GM06990 (cell line): Measurements from ENCODE around the gene NASP.
A peak's percentile ranks its signal among the peaks of the same experiment; 100 is the strongest.

Source experiments
- DNase-seq: peaks from one replicate; pipeline ENCODE4 v3.0.0-alpha.2; 2011; ENCODE audit not compliant: insufficient read length; ENCODE audit errors: extremely low read depth
- H3K27me3 ChIP-seq: replicated peaks from 2 replicates; pipeline ENCODE4 v1.6.0; 2011; ENCODE audit warnings: low read length; ENCODE audit not compliant: control insufficient read depth, insufficient read depth
- H3K36me3 ChIP-seq: 2 replicates; pipeline ENCODE4 v1.5.1; 2011; ENCODE audit warnings: low read length; ENCODE audit not compliant: control insufficient read depth, insufficient read depth
- H3K4me3 ChIP-seq: replicated peaks from 2 replicates; pipeline ENCODE4 v1.5.1; 2011; ENCODE audit warnings: low read depth, mild to moderate bottlenecking, control low read depth, low read length
- CTCF ChIP-seq: IDR thresholded peaks from 2 replicates; pipeline ENCODE4 v1.5.1; 2011; ENCODE audit warnings: low read length, control low read depth, mild to moderate bottlenecking, inconsistent platforms; ENCODE audit not compliant: insufficient read depth, poor library complexity, severe bottlenecking

Gene NASP

GRCh38 chr1:45617618-45618017 is 33.8 kb downstream of the NASP start:
- DNase-seq, result no peak

GRCh38 chr1:45619149-45619921 is 35.5 kb downstream of the NASP start:
- no peaks in the 10 kb centered on the region for H3K27me3 ChIP-seq
- no peak for DNase-seq

More at GRCh38 chr1:45617618-45618017, 33.8 kb downstream of the NASP start:
- no peak for TF ChIP-seq CTCF
- H3K27me3 ChIP-seq, result no peaks in the 10 kb centered on the region
- peaks cover 24% of the 10 kb centered on the region for H3K36me3 ChIP-seq
- H3K4me3 ChIP-seq, result no peak overlapping the region

GRCh38 chr1:45620588-45621500 is 37.0 kb downstream of the NASP start:
- H3K4me3 ChIP-seq, result no peak overlapping the region
- TF ChIP-seq CTCF, result no peak
- peak; percentile 16 for DNase-seq
- H3K36me3 ChIP-seq, result peaks cover 29% of the 10 kb centered on the region
- no peaks in the 10 kb centered on the region for H3K27me3 ChIP-seq

More at GRCh38 chr1:45619149-45619921, 35.5 kb downstream of the NASP start:
- no peak for TF ChIP-seq CTCF
- Histone ChIP-seq H3K36me3 (peaks cover 32% of the 10 kb centered on the region), H3K4me3 (no peak overlapping the region)

- TF ChIP-seq CTCF, result no peak
- DNase-seq, result peak; percentile 10
- H3K36me3 ChIP-seq, result peaks cover 31% of the 10 kb centered on the region
- no peaks in the 10 kb centered on the region for H3K27me3 ChIP-seq
- no peak overlapping the region for H3K4me3 ChIP-seq
Observed at GRCh38 chr1:45621501-45621836, 37.6 kb downstream of the NASP start.

GRCh38 chr1:45621895-45622523 is 38.2 kb downstream of the NASP start:
- H3K36me3 ChIP-seq, result peaks cover 30% of the 10 kb centered on the region
- DNase-seq, result peak; percentile 19

More at GRCh38 chr1:45621895-45622523, 38.2 kb downstream of the NASP start:
- Histone ChIP-seq H3K27me3 (no peaks in the 10 kb centered on the region), H3K4me3 (no peak overlapping the region)
- no peak for TF ChIP-seq CTCF
